Activated CD4-positive, alpha-beta T cell treated with anti-CD3 and anti-CD28 coated beads, Interleukin-2, amount 50 U/mL, for 16 hours (primary cell): ENCODE measurements around the gene ITGAE.
A peak's percentile ranks its signal among the peaks of the same experiment; 100 is the strongest.

Experiments
- DNase-seq: peaks from one replicate; pipeline ENCODE4 v3.0.0-alpha.2; 2020

Gene ITGAE

DNA sequence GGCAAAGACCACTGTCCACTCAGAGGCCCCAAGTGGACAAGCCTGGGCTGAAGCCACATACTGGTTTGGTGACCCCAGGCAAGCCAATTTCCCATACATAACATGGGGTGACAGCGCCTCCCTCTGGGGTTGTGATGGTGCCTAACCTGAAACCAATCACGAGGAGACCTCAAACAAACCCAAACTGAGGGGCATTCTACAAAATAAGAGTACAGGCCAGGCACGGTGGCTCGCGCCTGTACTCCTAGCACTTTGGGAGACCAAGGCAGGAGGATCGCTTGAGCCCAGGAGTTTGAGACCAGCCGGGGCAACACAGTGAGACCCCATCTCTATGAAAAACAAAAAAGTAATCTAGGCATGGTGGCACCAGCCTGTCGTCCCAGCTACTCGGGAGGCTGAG, 108.6 kb downstream of the ITGAE start:
- DNase-seq: no peak

DNA sequence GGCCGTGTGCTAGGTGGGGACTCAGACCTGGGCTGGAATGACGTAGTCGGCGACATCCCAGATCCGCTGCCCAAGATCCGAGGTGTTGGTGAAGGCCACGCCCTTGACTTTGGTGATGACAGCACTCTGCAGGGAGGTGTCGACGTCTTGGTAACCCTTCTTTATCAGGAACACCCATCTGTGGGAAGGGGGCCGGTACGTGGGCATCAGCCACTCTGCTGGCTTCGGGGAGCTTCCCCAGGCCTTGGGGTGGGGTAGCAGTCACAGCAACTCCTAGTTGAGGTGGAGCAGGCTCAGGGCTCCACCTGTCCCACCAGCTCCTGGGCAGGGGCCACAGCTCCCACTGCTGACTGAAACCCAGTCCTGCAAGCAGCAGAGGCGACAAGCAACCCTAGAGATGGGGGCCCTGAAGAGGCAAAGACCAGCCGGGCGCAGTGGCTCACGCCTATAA, 109.3 kb downstream of the ITGAE start:
- DNase-seq: no peak

DNA sequence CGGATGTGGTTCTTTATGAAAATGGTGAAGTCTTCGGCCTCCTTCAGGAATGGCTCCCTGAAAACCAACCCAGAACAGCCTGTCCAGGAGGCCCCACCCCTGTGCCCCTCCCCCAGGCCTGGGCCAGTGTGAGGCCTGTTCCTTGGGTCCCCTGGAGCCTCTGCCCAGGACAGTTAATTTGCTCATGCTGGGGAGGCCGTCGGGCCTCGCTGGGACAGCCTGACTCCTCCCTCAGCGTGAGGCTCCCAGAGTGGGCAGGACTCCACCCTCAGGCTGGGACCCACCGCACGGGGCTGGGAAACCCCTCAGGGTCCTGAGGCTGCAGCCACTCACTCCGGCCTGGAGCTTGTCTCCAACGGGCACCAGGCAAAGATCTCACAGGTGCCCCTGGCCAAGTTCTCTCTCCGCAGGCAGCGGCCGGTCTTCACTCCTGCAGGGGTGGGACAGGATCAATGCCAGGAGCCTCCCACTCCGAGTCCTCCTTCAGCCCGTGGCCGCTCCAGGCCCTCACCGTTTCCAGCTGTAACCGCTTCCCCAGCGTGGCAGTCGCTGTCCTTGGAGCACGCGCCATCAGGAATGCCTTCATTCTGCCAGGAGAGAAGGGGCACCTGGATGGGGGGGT, 110.8 kb downstream of the ITGAE start:
- DNase-seq: no peak

DNA sequence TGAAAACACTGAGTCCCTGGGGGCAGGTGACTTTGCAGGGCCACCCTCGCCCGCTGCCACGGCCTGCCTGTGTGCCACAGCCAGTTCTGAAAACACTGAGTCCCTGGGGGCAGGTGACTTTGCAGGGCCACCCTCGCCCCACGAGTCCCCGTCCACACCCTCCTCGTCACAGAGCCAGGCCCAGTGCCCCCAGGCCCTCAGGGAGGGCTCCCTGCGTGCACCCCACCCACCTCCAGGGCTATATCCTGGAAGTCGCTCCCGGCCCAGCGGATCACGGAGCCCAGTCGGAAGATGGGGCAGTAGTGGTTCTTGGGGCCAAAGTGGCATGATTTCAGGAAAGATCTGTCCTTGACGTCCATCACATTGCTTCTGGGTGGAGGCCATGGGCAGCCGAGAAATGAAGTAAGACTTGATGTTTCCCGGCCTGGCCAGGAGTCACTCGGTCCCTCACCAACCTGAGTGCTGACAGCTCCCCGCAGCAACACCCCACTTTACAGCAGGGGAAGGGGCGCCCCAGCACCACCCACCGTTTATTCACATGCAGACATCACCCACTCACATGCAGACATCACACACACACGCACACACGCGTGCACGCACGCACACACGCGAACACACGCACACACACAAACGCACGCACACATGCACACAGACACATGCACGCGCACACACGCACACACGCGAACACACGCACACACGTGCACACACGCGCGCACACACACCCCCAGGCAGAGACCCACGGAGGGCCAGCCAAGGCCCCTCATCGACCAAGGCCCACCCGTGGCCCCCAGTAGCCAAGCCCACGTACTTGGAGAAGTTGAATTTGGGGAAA, 111.5 kb downstream of the ITGAE start:
- DNase-seq: no peak

DNA sequence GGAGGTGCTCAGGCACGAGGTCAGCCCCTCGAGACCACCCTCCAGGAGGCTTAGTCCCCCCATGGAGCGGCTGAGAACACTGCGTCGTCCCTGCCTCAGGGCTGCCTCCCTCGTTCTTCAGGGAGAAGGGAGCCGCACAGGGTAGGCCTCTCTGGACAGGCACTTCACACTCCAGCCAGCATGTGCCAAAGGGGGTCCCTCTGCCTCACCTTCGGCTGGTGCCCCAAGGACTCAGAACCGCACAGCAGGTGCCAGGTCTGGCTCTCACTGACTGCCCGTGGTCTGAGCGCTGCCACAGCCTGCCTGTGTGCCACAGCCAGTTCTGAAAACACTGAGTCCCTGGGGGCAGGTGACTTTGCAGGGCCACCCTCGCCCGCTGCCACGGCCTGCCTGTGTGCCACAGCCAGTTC, 112.1 kb downstream of the ITGAE start:
- DNase-seq: no peak

DNA sequence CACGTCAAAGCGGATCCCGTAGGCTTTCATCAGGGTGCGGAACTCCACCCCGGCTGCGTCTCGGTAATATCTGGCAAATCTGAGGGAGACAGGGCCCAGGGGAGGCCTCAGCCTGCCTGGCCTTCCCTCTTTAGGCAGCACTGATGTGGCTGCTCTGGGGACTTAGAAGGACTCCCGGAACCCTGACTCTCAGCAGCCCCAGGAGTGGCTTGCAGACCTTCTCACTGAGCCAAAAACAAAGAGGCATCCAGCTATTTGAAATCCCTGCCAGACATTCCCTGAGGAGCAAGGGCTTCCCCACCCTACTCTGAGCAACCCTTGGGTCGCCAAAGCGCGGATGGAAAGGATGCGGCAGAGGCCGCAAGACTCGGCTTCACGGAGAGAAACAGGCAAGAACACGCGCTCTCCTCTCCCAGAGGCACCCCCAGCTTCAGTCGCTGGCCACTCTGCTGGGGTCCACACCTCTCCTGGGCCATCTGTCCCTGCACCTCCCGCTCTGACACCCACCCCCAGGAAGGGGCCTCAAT, 112.9 kb downstream of the ITGAE start:
- DNase-seq: no peak

DNA sequence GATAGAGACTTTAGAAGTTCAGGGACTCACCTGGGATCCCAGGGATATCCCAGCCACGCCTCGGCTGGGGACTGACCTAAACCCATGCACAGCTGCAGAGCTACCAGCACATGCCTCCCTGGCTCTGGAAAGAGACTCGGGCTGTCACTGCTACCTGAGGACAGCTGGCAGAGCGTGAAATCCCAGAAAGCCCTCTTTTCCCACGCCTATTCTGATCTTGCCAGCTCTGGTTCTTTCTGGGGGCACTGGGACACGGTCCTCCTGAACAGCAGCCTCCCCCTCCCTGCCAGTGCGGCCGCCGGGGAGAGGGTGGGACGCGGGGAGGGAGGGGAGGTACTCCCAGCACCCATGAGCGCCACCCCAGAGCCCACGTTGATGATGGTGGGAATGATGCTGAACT, 115.8 kb downstream of the ITGAE start:
- DNase-seq: no peak

DNA sequence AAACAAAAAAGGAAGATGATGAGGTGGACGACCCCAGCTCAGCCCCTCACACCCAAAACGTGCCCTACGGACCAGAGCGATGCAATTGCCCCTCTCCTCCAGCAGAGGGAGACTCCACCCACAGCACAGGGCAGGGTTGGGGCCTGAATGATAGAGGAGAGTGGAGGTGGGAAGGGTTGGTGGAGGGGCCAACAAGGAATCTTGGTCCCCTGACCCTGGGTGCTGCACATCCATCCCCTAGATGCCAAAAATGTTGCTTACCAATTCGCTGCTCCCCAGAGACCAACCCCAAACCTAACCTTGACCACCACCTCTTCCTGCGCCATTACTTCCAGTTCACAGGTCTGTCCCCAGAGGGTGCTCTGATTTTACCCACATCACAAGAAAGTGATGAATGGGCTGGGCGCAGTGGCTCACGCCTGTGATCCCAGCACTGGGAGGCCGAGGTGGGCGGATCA, 117.9 kb downstream of the ITGAE start:
- DNase-seq: peak; percentile 64

DNA sequence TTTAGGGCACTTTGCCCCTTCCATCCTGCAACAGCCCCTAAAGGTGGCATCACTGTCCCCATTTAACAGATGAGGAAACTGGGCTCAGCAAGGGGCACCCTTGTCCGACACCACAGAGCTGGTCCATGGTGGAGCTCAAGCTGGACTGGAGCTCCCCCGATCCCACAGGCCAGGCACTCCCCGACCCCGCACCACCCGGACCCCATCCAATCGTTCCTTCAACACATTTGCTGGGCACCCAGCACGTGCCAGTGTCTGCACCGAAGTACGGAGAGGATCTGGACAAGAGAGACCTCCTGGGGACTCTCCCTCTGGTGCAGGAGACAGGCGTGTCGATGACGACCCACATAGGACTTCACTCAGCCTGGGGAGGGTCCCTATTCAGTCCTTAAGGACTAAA, 119.0 kb downstream of the ITGAE start:
- DNase-seq: no peak

DNA sequence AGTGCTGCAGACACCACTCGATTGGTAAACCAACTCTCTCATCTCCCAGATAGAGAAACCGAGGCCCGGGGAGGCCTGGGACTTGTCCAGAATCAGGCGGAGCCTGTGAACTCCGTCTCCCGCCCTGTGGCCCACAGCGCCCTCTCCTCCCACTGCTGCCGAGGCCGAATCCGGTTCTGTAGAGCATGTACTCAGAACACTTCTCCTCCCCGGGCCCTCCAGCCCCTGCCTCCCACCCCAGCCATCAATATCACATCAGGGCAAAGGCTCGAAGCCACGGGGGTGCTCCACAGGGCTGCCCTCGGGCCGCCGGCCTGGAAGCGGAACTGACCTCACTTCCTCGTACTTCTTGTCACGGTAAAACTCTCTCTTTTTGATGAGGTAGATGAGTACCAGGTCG, 119.4 kb downstream of the ITGAE start:
- no peak for DNase-seq

DNA sequence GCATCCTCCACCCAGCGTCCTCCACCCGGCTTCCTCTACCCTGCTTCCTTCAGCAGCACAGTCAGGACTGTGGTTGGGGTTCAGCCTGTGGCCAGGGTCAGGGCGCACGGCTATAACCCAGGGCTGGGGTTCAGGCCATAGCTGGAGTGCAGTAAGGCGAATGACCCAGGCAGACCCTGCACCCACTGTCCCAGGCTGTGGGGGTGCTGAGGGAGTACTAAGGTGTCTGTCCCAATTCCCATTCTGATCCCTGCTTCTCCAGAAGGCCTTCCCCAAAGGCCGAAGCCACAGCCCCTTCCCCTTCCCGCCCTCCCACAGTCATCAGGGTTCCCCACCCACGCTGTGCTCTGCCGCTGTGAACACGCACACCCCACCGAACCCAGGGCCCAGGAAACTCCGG, 119.9 kb downstream of the ITGAE start:
- no peak for DNase-seq

DNA sequence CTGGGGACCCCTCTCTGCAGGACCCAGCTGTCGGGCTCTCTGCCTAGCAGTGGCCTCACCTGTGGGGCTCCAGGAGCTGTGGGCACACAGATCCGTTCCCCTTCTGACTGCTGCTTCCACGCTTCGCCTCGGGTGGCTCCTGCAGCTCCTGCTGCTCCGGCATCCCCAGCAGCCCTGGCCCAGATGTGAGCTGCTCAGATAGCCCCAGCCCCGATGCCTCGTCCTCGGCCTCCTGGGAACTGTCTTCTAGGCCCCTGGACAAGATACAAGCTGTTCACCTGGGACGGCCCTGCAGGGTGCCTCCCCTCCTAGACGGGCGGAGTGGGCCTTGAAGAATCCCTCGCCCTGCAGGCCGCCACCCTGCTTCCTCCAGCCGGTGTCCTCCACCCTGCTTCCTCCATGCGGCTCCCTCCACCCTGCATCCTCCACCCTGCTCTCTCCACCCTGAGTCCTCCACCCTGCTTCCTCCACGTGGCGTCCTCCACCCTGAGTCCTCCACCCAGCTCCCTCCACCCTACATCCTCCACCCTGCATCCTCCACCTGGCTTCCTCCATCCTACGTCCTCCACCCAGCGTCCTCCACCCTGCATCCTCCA, 121.4 kb downstream of the ITGAE start:
- DNase-seq: no peak

DNA sequence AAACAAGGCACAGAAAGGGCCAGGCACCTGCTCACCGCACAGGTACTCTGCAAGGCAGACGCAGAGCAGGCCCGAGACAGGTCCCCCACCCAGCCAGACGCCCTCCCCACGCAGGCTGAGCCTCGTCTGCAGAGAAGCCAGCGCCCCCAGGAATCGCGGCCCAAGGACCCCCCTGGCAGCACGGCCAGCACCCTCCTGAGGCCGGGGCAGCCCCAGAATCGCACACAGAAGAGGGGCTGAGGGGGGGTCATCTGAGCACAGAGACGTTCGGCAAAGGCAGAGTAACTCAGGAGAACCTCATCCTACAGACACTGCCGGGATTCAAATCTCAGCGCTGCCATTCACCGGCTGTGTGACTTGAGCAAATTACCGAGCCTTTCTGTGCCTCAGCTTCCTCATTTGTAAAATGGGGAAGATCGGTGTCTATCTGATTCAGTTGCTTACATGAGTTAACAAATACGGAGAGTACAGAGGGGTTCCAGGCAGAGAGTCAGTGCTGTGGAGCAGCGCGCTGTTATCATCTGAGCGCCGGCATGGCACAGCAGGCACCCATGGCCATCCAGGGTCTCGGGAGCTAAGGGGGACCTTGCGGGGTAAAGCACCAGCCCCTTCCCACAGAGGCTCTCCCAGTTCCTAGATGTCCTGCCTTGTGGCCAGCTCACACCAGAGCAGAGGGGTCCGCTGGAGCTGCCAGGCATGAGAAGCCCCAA, 122.0 kb downstream of the ITGAE start:
- no peak for DNase-seq

DNA sequence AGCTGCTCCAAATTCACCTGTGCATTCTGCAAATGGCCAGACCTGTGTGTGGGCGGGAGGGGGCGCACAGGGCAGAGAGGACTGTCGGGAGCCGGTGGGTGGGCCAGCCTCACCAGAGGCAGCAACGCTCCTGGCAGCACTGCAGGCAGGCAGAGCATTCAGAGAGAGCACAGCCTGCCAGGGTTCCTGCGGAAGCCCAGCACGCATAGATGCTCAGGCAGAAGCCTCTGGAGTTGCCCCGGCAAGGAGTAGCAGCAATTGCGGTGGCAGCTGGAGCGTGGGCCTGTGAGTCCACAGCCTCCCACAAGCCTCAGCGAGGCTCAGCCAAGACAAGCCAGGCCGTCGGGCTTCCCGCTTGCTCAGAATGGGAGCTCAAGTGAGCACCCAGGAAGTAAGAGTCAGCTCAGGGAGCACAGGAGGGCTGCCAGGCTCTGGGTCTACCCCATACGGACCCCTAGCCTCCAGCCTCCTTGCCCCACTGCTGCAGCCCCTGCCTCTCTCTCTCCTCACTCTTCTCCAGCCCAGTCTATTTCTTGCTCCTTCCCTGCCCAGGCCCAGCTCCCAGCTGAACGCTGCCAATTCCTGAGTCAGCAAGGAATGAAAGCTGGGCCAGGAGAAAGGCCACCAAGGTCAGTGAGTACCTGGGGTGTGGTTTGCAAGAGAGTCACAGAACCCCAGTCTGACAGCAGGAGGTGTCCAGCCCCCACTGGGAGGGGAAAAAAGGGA, 122.7 kb downstream of the ITGAE start:
- DNase-seq: no peak

DNA sequence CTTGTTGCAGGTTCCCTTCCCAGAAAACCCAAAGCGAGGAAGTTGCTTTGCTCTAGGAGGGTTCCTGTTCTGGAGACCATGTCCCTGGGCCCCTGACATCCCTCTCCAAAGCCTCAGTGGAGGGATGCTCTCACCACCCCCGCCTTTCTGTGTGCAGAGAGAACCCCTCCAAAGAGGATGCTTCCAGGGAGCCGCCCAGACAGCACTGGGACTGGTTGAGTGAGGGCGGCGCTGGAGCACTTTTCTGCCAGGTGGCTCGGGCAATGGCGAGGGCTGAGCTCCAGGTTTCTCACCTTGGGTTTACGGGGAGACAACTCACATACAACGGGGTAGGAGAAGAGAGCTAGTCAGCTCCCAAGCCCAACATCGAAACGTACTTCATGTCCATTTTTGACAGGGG, 125.1 kb downstream of the ITGAE start:
- no peak for DNase-seq

DNA sequence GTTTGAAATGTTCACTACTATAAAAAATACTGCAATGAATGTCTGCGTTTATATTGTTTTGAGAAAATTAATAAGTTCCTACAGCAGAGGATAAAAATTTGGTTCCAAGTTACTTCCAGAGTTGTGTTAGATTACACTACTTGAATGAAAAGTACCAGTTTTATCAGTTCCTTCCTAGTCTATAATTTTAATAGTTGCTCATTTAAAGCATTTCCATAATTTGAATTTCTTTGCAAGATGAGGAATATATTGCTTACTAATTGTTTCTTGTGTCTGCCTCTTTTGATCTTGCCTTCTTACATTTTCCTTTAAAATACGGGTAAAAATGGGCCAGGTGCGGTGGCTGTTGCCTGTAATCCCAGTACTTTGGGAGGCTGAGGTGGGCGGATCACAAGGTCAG, 128.4 kb downstream of the ITGAE start:
- DNase-seq: no peak

DNA sequence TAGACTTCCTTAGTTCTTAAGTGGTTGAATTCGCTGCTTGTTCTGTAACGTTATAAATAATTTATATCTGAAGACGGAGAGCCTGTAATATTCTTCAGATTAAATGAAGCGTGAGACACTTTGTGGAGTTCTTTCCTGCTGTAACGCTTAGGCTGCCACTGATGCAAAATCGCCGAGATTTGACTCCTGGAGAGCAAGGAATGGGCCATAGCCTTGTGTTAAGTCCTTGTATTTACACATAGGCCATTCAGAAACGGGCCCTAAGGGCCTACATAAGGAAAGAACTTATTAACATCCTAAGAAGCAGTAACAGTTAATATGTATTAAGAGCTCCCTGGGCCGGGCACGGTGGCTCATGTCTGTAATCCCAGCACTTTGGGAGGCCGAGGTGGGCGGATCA, 131.4 kb downstream of the ITGAE start:
- DNase-seq: no peak

DNA sequence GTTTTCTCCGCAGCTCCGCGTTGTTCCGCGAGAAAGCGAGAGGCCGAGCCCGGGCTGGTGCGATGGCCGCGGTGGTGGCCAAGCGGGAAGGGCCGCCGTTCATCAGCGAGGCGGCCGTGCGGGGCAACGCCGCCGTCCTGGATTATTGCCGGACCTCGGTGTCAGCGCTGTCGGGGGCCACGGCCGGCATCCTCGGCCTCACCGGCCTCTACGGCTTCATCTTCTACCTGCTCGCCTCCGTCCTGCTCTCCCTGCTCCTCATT, 132.0 kb downstream of the ITGAE start:
- DNase-seq: no peak

DNA sequence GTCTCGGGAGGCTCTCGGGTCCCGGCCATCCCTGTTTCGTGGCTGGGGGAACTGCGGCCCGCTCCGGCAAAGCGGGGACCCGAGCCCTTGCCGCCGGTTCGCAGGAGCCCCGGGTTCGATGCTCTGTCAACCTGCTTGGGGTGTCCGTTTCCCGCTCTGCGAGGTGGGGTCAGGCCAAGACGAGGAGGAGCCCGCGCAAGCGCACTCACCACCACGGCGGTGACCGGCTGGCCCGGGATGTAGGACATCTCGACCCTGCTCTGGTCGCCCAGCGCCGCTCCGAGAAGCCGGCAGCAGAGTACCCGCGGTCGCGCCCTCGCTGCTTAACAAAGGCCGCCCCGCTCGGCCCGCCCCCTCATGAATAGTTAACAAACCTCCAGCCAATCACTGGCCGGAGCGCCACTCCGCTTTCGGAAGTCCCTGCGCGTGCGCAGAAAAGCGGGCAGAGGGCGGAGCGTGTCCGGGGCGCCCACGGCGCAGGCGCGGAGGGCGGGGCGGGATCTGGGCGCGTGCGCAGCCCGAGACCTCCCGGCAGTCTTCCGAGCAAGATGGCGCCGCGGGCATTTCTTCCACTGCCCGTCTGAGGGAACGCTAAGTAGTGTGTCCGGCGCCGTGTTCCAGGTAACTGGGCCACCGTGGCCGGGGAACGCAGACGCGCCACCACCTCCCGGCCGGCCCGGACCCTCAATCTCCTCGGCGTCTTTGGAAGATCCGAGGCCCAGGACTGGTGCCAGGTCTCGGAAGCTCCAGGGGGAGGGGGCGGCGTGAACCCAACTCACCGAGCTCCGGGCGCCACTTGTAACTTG, 132.5 kb downstream of the ITGAE start, which contains the start of the genes EMC6 and TAX1BP3:
EMC6 (plus strand) TSS at position 534 of the 806 bp plus-strand sequence. CDS start 335 bp downstream, outside the sequence.
TAX1BP3 (minus strand) TSS at position 300 of the 806 bp plus-strand sequence; CDS start at position 248, 52 bp downstream.
- DNase-seq: peak; percentile 99

DNA sequence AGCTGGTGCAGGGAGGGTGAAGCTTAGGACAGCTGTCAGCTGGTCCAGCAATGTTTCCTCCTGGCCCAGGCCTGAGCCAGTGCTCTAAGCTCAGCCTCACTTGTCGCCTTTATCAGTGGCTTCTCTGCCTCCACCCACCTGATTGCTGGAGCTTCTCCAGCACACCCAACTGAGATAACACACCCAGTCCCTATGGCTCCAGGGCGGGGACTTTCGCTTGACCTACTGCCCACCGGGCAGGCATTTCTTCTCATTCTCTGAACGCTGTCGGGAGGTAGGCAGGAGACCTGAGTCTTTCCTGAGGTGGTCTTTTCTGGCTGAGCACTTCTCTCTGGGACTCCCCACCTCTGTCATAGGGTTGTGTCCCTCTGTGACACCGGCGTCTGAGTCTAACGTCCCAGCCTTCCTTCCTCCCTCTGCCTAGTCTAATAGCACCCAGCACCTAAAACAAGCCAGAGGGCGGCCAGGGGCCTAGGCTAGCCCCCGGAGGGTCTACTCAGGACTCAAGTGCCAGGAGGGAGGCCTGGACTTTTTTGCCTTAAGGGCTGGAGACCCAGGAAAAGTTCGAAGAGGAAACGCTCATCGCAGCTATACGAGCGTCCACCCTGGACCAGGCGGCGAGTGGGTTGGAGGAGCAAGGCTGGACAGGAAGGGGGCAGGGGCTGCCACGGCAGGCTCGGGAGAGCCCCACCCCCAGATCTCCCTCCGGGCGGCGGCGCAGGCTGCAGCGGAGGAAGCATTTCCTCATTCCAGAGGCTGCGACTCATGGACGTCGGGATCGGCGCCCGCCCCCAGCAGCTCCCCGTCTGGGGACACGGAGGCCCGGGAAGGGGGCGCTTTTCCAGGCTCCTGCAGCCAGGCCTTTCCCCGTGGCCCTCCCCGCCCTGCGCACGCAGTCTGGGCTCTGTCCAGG, 133.4 kb downstream of the ITGAE start:
- DNase-seq: peak; percentile 16
